Measurements from ENCODE around the gene FGD2.
A peak's percentile ranks its signal among the peaks of the same experiment; 100 is the strongest.

DNA sequence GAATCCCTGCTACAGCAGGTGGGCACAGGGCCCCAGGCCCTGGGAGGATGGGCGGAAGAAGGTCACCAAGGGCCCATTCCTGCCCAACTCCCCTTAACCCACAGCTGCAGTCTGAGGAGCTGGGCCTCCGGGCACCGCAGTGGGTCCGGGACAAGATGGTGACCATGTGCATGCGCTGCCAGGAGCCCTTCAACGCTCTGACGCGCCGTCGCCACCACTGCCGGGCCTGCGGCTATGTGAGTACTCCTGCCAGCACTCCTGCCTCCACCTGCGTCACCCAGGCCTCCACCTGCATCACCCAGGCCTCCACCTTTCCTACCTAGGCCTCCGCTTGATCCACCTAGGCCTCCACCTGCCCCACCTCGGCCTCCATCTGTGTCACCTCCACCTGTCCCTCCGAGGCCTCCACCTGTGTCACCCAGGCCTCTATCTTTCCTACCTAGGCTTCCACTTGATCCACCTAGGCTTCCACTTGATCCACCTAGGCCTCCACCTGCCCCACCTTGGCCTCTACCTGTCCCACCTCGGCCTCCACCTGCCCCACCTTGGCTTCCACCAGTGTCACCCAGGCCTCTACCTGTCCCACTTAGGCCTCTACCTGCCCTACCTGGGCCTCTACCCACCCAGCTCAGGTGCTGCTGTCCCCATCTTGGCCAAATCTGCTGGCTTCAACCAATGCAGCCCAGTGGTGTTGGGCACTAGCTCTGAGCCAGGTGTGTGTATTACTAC is 16.8 kb downstream of the FGD2 start:
- TF ChIP-seq FOS (IDR thresholded peaks at IDR 0.05; ENCODE audit: borderline replicate concordance, insufficient read depth, low read length) (no peak), POLR2AphosphoS5 (IDR thresholded peaks at IDR 0.05; ENCODE audit: insufficient read depth, low read depth, low read length) (no peak), POLR2A (IDR thresholded peaks at IDR 0.05; ENCODE audit: low read depth, low read length) (no peak), MYC (IDR thresholded peaks at IDR 0.05; ENCODE audit: low read depth, low read length) (no peak), GATA2 (IDR thresholded peaks at IDR 0.05; ENCODE audit: insufficient read depth, insufficient read length, low read depth, low read length) (peak; percentile 8), JUN (IDR thresholded peaks at IDR 0.05; ENCODE audit: borderline replicate concordance, insufficient read depth, insufficient read length, low read depth) (no peak), EZH2 (IDR thresholded peaks at IDR 0.05; ENCODE audit: borderline replicate concordance, low read depth, low read length, severe bottlenecking) (no peak)
- TF ChIP-seq, protein P1, sequence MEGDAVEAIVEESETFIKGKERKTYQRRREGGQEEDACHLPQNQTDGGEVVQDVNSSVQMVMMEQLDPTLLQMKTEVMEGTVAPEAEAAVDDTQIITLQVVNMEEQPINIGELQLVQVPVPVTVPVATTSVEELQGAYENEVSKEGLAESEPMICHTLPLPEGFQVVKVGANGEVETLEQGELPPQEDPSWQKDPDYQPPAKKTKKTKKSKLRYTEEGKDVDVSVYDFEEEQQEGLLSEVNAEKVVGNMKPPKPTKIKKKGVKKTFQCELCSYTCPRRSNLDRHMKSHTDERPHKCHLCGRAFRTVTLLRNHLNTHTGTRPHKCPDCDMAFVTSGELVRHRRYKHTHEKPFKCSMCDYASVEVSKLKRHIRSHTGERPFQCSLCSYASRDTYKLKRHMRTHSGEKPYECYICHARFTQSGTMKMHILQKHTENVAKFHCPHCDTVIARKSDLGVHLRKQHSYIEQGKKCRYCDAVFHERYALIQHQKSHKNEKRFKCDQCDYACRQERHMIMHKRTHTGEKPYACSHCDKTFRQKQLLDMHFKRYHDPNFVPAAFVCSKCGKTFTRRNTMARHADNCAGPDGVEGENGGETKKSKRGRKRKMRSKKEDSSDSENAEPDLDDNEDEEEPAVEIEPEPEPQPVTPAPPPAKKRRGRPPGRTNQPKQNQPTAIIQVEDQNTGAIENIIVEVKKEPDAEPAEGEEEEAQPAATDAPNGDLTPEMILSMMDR (IDR thresholded peaks at IDR 0.05; ENCODE audit: extremely low read depth in 1 of 2, insufficient read depth in 1 of 2, low read depth in 1 of 2, low read length in 2 of 2), result no peak
- TF ChIP-seq, protein P2, sequence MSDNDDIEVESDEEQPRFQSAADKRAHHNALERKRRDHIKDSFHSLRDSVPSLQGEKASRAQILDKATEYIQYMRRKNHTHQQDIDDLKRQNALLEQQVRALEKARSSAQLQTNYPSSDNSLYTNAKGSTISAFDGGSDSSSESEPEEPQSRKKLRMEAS (IDR thresholded peaks at IDR 0.05; ENCODE audit: insufficient read depth, insufficient read length), result no peak

Measured in endothelial cell of umbilical vein (primary cell).